Stimulated activated CD8-positive, alpha-beta memory T cell treated with anti-CD3 and anti-CD28 coated beads, Interleukin-2, amount 100 ng/mL, for 48 hours (primary cell): Measurements from ENCODE around the gene IFITM10.

Experiments
- DNase-seq, 2 donors: peaks; one replicate each; pipeline ENCODE4 v3.0.0-alpha.2; 2020; ENCODE audit warnings: low read depth in 2 of 2

Gene IFITM10

GRCh38 chr11:1750481-1750839 lies at the start of gene IFITM10:
Gene IFITM10 (minus strand): TSS chr11:1750595. CDS start chr11:1750442, 153 bp downstream.
- DNase-seq, result no peak

GRCh38 chr11:1797391-1798125 lies 47.2 kb upstream of the IFITM10 start:
- DNase-seq, result no peak

GRCh38 chr11:1796413-1797011 lies 46.1 kb upstream of the IFITM10 start:
- DNase-seq, result no peak

GRCh38 chr11:1793081-1793480 lies 42.7 kb upstream of the IFITM10 start:
- DNase-seq, result no peak

GRCh38 chr11:1792461-1792860 lies 42.1 kb upstream of the IFITM10 start:
- no peak for DNase-seq

GRCh38 chr11:1791912-1792311 lies 41.5 kb upstream of the IFITM10 start:
- DNase-seq, result no peak

GRCh38 chr11:1786466-1786865 lies 36.1 kb upstream of the IFITM10 start:
- DNase-seq, result no peak

- DNase-seq, result no peak
These were observed 35.5 kb upstream of the IFITM10 start for GRCh38 chr11:1785749-1786413.

GRCh38 chr11:1784761-1785650 lies 34.6 kb upstream of the IFITM10 start:
- no peak for DNase-seq

GRCh38 chr11:1783725-1784529 lies 33.5 kb upstream of the IFITM10 start:
- no peak for DNase-seq

GRCh38 chr11:1782831-1783724 lies 32.7 kb upstream of the IFITM10 start:
- no peak for DNase-seq

GRCh38 chr11:1782031-1782590 lies 31.7 kb upstream of the IFITM10 start:
- no peak for DNase-seq

GRCh38 chr11:1781593-1781975 lies 31.2 kb upstream of the IFITM10 start:
- DNase-seq, result no peak

GRCh38 chr11:1780700-1781592 lies 30.6 kb upstream of the IFITM10 start:
- DNase-seq, result no peak

- DNase-seq, result no peak
These were observed 29.7 kb upstream of the IFITM10 start for GRCh38 chr11:1779806-1780699.

GRCh38 chr11:1779034-1779805 lies 28.8 kb upstream of the IFITM10 start:
- DNase-seq, result no peak
